ENCODE data around the gene FHAD1.
A peak's percentile ranks its signal among the peaks of the same experiment; 100 is the strongest.

FHAD1 gene

GRCh38 chr1:15429701-15430149 is 182.7 kb downstream of the FHAD1 start:
- no peak for TF ChIP-seq CTCF (IDR thresholded peaks at IDR 0.05; ENCODE audit: low read depth, low read length, poor library complexity, severe bottlenecking)
- TF ChIP-seq EZH2phosphoT487 (IDR thresholded peaks at IDR 0.05; ENCODE audit: borderline replicate concordance, low read length), result no peak
- no peaks in the 10 kb centered on the region for H3K9me2 ChIP-seq (replicated peaks; ENCODE audit: control insufficient read depth, low read length)
- H3K79me2 ChIP-seq (ENCODE audit: control insufficient read depth, low read length), result no peaks in the 10 kb centered on the region
- H3K4me2 ChIP-seq (ENCODE audit: low read length), result no peak overlapping the region
- no peak overlapping the region for H3K27ac ChIP-seq (ENCODE audit: low read depth, low read length)
- H3K4me3 ChIP-seq (ENCODE audit: low read length), result no peak overlapping the region
- peaks cover 7% of the 10 kb centered on the region for H3K36me3 ChIP-seq (ENCODE audit: control insufficient read depth, low read length)
- H3K4me1 ChIP-seq (ENCODE audit: control insufficient read depth, low read length), result no peaks in the 10 kb centered on the region
- H3K9me3 ChIP-seq (ENCODE audit: control insufficient read depth, insufficient read depth, low read length), result no peaks in the 10 kb centered on the region
- no peaks in the 10 kb centered on the region for H3K27me3 ChIP-seq (ENCODE audit: control insufficient read depth, low read length)
- no peaks in the 10 kb centered on the region for H3F3A ChIP-seq (ENCODE audit: control insufficient read depth, insufficient read depth)
- H4K20me1 ChIP-seq (ENCODE audit: control insufficient read depth, insufficient read depth, low read depth, low read length), result no peaks in the 10 kb centered on the region

GRCh38 chr1:15430787-15431570 is 184.0 kb downstream of the FHAD1 start:
- H3K4me2 ChIP-seq (ENCODE audit: low read length), result no peak overlapping the region
- H3K9me3 ChIP-seq (ENCODE audit: control insufficient read depth, insufficient read depth, low read length), result no peaks in the 10 kb centered on the region
- H3K79me2 ChIP-seq (ENCODE audit: control insufficient read depth, low read length), result no peaks in the 10 kb centered on the region
- H3F3A ChIP-seq (ENCODE audit: control insufficient read depth, insufficient read depth), result no peaks in the 10 kb centered on the region
- no peaks in the 10 kb centered on the region for H3K4me1 ChIP-seq (ENCODE audit: control insufficient read depth, low read length)
- H4K20me1 ChIP-seq (ENCODE audit: control insufficient read depth, insufficient read depth, low read depth, low read length), result no peaks in the 10 kb centered on the region
- H3K27me3 ChIP-seq (ENCODE audit: control insufficient read depth, low read length), result no peaks in the 10 kb centered on the region
- H3K9me2 ChIP-seq (replicated peaks; ENCODE audit: control insufficient read depth, low read length), result no peaks in the 10 kb centered on the region
- H3K4me3 ChIP-seq (ENCODE audit: low read length), result no peak overlapping the region
- H3K27ac ChIP-seq (ENCODE audit: low read depth, low read length), result no peak overlapping the region
- TF ChIP-seq CTCF (IDR thresholded peaks at IDR 0.05; ENCODE audit: low read depth, low read length, poor library complexity, severe bottlenecking) (peak; percentile 99), EZH2phosphoT487 (IDR thresholded peaks at IDR 0.05; ENCODE audit: borderline replicate concordance, low read length) (no peak)
- peaks cover 7% of the 10 kb centered on the region for H3K36me3 ChIP-seq (ENCODE audit: control insufficient read depth, low read length)

- Histone ChIP-seq H3F3A (ENCODE audit: control insufficient read depth, insufficient read depth) (no peaks in the 10 kb centered on the region), H3K27ac (ENCODE audit: low read depth, low read length) (no peak overlapping the region), H3K9me3 (ENCODE audit: control insufficient read depth, insufficient read depth, low read length) (no peaks in the 10 kb centered on the region), H3K4me2 (ENCODE audit: low read length) (no peak overlapping the region), H4K20me1 (ENCODE audit: control insufficient read depth, insufficient read depth, low read depth, low read length) (no peaks in the 10 kb centered on the region), H3K27me3 (ENCODE audit: control insufficient read depth, low read length) (no peaks in the 10 kb centered on the region), H3K4me1 (ENCODE audit: control insufficient read depth, low read length) (no peaks in the 10 kb centered on the region), H3K36me3 (ENCODE audit: control insufficient read depth, low read length) (peaks cover 6% of the 10 kb centered on the region), H3K9me2 (replicated peaks; ENCODE audit: control insufficient read depth, low read length) (no peaks in the 10 kb centered on the region), H3K79me2 (ENCODE audit: control insufficient read depth, low read length) (no peaks in the 10 kb centered on the region), H3K4me3 (ENCODE audit: low read length) (no peak overlapping the region)
- TF ChIP-seq EZH2phosphoT487 (IDR thresholded peaks at IDR 0.05; ENCODE audit: borderline replicate concordance, low read length) (no peak), CTCF (IDR thresholded peaks at IDR 0.05; ENCODE audit: low read depth, low read length, poor library complexity, severe bottlenecking) (no peak)
Observed at GRCh38 chr1:15431571-15431948, 184.5 kb downstream of the FHAD1 start.
